ENCODE data around the gene TMEM271. TPM values are rescaled to one million over a fixed set of nuclear protein-coding genes. Genes with fewer than 3 reads are reported as not detected.

The TMEM271 gene
- polyA plus RNA-seq, 1 donor from 2014 or later: not detected

DNA sequence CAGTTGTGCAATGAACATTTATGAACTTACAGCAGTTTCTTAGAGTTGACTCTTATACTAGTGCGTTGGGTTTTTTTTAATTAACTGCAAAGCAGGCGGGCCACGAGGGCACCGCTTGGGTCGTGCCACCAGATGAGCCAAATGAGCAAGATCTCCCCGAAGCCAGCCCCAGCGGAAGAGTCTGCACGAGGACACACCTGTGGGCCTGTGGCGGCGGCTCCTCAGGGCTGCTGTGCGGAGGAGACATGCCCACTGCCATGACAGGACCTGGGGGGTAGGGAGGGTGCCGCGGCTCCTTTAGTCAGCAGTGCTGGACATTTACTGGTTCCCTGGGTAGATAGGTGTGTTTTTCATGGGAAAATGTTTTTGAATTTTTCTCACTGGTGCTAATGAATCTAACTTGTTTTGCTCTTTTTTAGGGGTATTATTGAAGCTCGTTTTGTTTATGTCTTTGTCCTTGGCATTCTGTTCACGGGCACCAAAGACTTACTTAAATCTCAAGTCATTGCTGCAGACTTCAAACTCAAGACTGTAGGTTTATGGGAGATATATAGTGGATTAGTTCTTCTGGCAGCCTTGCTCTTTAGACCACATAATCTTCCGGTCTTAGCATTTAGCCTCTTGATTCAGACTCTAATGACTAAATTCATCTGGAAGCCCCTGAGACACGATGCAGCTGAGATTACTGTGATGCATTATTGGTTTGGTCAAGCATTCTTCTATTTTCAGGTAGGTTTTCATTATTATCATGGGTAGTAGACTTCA lies 45.9 kb downstream of the TMEM271 start:
- Mint-ChIP-seq H3K36me3 (peaks cover 31% of the 10 kb centered on the region), H3K27me3 (no peaks in the 10 kb centered on the region)

DNA sequence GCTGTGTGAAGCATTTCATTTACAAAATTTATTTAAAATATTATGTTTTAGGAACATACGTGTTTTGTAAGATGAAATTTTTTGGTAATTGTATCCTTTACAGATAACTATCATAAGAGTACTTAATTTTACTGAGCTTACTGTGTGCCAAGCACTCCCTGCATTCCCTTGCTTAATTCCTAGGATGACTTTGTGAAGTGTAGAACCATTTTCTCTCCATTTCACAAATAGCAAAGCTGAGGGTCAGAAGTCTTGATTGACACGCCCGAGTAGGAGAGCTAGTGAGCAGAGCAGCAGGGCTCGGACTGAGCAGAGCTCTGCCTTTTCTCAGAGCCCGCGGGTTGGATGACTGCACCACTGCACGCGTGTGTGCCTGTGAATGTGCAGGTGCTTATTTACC lies 46.5 kb downstream of the TMEM271 start:
- Mint-ChIP-seq H3K36me3 (peaks cover 30% of the 10 kb centered on the region), H3K4me1 (no peaks in the 10 kb centered on the region), H3K9me3 (peaks cover 2 to 6% (median 5%) of the 10 kb centered on the region in 3 donors), H3K4me3 (no peak overlapping the region), H3K27ac (no peak overlapping the region), H3K27me3 (no peaks in the 10 kb centered on the region)

More for the DNA sequence above, 45.9 kb downstream of the TMEM271 start:
- no peak overlapping the region for H3K4me3 Mint-ChIP-seq
- H3K4me1 Mint-ChIP-seq: no peaks in the 10 kb centered on the region
- peaks cover 2 to 7% (median 5%) of the 10 kb centered on the region in 3 donors for H3K9me3 Mint-ChIP-seq
- H3K27ac Mint-ChIP-seq: no peak overlapping the region

DNA sequence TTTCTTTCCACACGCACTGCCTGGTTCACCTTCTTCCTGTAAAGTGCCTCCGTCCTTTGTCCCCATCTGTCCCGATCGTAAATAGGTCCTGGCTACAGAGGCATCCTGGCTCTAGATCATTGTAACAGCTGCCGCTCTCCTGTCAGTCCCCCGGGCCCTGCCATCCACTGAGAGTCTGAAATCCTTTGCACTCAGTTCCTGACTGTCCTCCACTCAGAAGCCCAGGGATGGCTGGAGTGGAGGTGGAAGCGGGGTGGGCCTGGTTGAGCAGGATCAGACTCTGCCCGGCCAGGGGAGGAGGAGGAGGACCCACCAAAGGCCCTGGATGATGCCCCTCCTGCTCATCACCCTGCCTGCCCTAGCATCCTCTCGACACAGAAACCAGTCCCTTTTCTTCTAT lies 47.3 kb downstream of the TMEM271 start:
- peaks cover 2 to 5% (median 5%) of the 10 kb centered on the region in 3 donors for H3K9me3 Mint-ChIP-seq
- no peak overlapping the region for H3K27ac Mint-ChIP-seq
- H3K4me3 Mint-ChIP-seq: no peak overlapping the region
- H3K36me3 Mint-ChIP-seq: peaks cover 33% of the 10 kb centered on the region
- no peaks in the 10 kb centered on the region for H3K4me1 Mint-ChIP-seq
- no peaks in the 10 kb centered on the region for H3K27me3 Mint-ChIP-seq

DNA sequence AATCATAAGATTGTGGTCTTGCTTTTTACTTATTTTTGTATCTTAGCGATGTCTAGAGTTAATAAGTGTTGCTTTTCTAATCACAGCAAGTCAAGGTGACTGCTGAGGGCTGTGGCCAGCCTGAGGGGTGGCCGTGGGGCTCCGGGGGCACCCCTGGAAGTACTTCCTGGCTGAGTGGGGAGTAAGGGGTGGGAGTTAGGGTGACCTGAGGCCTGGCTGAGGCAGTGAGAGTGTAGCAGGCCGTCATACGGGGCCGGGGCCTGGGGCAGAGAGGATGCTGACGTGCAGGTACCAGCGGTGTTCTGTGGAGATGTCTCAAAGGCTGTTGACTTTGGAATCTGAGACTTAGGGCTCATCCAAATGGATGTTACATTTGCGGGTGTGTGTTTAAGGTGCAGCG lies 47.8 kb downstream of the TMEM271 start:
- no peaks in the 10 kb centered on the region for H3K4me1 Mint-ChIP-seq
- H3K27me3 Mint-ChIP-seq: no peaks in the 10 kb centered on the region
- H3K9me3 Mint-ChIP-seq: peaks cover 2 to 5% (median 5%) of the 10 kb centered on the region in 3 donors
- peaks cover 31% of the 10 kb centered on the region for H3K36me3 Mint-ChIP-seq
- no peak overlapping the region for H3K4me3 Mint-ChIP-seq
- H3K27ac Mint-ChIP-seq: no peak overlapping the region

DNA sequence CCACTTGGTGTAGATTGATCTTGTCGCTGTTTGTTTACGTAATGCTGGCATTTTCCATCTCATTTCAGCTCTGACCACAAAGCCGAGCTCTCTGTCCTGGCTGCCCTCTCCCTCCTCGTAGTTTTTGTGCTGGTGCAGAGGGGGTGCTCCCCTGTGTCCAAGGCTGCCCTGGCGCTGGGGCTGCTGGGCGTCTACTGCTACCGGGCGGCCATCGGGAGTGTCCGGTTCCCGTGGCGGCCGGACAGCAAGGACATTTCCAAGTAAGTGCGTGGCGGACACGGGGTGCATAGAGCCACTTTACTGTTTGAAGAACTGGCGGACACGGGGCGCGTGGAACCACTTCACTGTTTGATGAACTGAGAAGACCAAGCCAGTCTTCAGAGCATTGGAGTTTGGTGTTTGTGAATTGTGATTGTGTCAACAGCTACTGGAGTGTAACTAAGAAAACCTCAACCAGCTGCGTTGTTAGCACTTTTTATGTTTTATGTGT lies 49.1 kb downstream of the TMEM271 start:
- Mint-ChIP-seq H3K4me3 (no peak overlapping the region), H3K27me3 (no peaks in the 10 kb centered on the region), H3K27ac (peak overlapping the region in 1 of 3 donors; percentile 31), H3K9me3 (no peaks in the 10 kb centered on the region), H3K4me1 (no peaks in the 10 kb centered on the region), H3K36me3 (peaks cover 29% of the 10 kb centered on the region)

DNA sequence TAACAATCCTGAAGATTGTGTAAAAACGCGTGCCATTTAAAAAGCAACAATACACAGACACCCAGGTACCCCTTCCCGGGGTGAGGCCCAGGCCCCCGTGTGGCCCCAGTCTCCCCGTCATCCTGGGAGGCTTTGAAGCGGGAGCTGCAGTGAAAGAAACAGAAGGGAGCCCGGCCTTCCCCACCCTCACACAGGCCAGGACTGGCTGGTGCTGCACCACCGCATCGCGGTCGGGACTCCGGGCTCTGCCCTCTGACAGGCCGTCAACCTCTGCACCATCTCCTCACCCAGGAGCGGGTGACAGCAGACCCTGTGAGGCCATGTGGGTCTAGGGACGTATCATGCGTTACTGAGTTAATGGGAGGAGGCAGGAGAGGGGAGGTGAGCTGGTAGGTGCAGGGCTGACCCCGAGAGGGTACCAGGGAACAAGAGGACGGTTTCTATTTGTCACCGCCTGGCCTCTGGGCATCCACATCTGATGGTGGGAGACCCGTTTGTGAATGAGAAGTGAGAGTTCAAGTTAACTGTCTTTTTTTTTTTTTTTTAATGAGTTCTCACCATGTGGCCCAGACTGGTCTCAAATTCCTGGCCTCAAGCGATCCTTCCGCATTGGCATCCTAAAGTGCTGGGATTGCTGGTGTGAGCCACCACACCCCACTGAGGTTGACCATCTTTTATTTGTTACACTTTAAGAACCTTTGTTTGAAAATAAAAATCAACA lies 49.7 kb downstream of the TMEM271 start:
- Mint-ChIP-seq H3K4me1 (peaks cover 0 to 2% (median 0%) of the 10 kb centered on the region in 3 donors), H3K9me3 (no peaks in the 10 kb centered on the region), H3K27me3 (no peaks in the 10 kb centered on the region), H3K36me3 (peaks cover 29% of the 10 kb centered on the region), H3K27ac (peak overlapping the region in 1 of 3 donors; percentile 31), H3K4me3 (no peak overlapping the region)

DNA sequence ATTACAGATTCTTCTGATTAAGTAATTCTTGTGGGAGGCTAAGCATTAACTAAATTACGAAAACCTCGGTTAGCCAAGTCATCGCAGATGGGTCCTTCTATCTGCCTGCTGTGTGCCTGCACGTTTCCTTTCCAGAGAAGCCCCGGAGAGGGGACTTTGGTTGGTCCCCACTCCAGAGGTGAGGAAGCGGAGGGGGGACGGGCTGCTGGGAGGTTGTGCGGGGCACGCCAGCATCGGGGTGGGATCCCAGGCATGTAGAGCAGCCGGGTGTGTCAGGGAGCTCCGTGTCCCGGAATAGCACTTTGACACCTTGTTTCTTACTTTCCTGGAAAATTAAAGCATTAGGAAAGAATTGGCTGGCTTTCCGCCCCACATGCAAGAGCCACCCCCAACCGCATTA lies 50.4 kb downstream of the TMEM271 start:
- peaks cover 32% of the 10 kb centered on the region for H3K36me3 Mint-ChIP-seq
- H3K4me1 Mint-ChIP-seq: peaks cover 0 to 2% (median 0%) of the 10 kb centered on the region in 3 donors
- no peak overlapping the region for H3K4me3 Mint-ChIP-seq
- H3K27ac Mint-ChIP-seq: no peak overlapping the region
- no peaks in the 10 kb centered on the region for H3K27me3 Mint-ChIP-seq
- no peaks in the 10 kb centered on the region for H3K9me3 Mint-ChIP-seq

DNA sequence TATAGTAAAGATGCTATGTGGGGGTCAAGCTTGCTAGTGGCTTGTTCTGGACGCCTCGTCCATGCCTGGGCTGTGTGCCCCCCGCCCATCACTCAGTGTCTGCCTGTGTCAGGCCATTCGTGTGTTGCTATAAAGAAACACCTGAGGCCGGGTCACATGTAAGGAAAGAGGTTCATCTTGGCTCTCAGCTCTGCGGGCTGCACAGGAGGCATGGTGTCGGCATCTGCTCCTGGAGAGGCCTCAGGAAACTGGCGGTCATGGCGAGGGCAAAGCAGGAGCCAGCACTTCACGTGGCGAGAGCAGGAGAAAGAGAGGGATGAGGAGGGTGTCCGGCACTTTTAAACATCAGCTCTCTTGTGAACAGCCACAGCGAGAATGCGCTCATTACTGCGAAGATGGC lies 51.9 kb downstream of the TMEM271 start:
- Mint-ChIP-seq H3K36me3 (peaks cover 34% of the 10 kb centered on the region), H3K27me3 (no peaks in the 10 kb centered on the region), H3K4me1 (peaks cover 0 to 2% (median 0%) of the 10 kb centered on the region in 3 donors), H3K4me3 (no peak overlapping the region), H3K9me3 (no peaks in the 10 kb centered on the region), H3K27ac (no peak overlapping the region)

Other genes with a start within 250 kb of the TMEM271 start
- gene ZNF141, start 238.5 kb downstream of the TMEM271 start, polyA plus RNA-seq: 10.5 TPM
- gene ZNF721, start 77.1 kb downstream of the TMEM271 start, polyA plus RNA-seq: 42.7 TPM
- 26.7 TPM for gene PIGG, start 77.1 kb downstream of the TMEM271 start, polyA plus RNA-seq
- 16.6 TPM for gene PDE6B, start 49.3 kb upstream of the TMEM271 start, polyA plus RNA-seq
- gene ATP5ME, start 98.0 kb upstream of the TMEM271 start, polyA plus RNA-seq: 430 TPM
- 8.3 TPM for gene MYL5, start 98.2 kb upstream of the TMEM271 start, polyA plus RNA-seq
- gene SLC49A3, start 112.9 kb upstream of the TMEM271 start, polyA plus RNA-seq: 0.97 TPM
- gene PCGF3, start 129.5 kb upstream of the TMEM271 start, polyA plus RNA-seq: 6.1 TPM
- not detected for gene CPLX1, start 249.8 kb upstream of the TMEM271 start, polyA plus RNA-seq

All from IgD-negative memory B cell (primary cell).